ENCODE data around the gene SH2D7.

Gene SH2D7

GRCh38 chr15:78092261-78093041 lies at the start of gene SH2D7:
SH2D7 (plus strand) TSS chr15:78092561; CDS start chr15:78092585, 24 bp downstream.
- no peak for DNase-seq (ENCODE audit: low spot score)

GRCh38 chr15:78044407-78045155 lies 47.8 kb upstream of the SH2D7 start:
- no peak for DNase-seq (ENCODE audit: low spot score)

- no peak for DNase-seq (ENCODE audit: low spot score)
Observed at GRCh38 chr15:78045189-78045588, 47.2 kb upstream of the SH2D7 start.

- DNase-seq (ENCODE audit: low spot score) = no peak
Observed at GRCh38 chr15:78046796-78047341, 45.5 kb upstream of the SH2D7 start.

GRCh38 chr15:78047761-78048627 lies 44.4 kb upstream of the SH2D7 start:
- no peak for DNase-seq (ENCODE audit: low spot score)

GRCh38 chr15:78048628-78048920 lies 43.8 kb upstream of the SH2D7 start:
- DNase-seq (ENCODE audit: low spot score) = no peak

GRCh38 chr15:78049691-78050440 lies 42.5 kb upstream of the SH2D7 start:
- no peak for DNase-seq (ENCODE audit: low spot score)

GRCh38 chr15:78050441-78050809 lies 41.9 kb upstream of the SH2D7 start:
- no peak for DNase-seq (ENCODE audit: low spot score)

GRCh38 chr15:78050826-78051225 lies 41.5 kb upstream of the SH2D7 start:
- no peak for DNase-seq (ENCODE audit: low spot score)

- no peak for DNase-seq (ENCODE audit: low spot score)
Observed at GRCh38 chr15:78051596-78051995, 40.8 kb upstream of the SH2D7 start.

GRCh38 chr15:78052001-78052401 lies 40.4 kb upstream of the SH2D7 start:
- DNase-seq (ENCODE audit: low spot score) = no peak

- no peak for DNase-seq (ENCODE audit: low spot score)
Observed at GRCh38 chr15:78052545-78052944, 39.8 kb upstream of the SH2D7 start.

- no peak for DNase-seq (ENCODE audit: low spot score)
Observed at GRCh38 chr15:78054518-78054917, 37.8 kb upstream of the SH2D7 start.

- no peak for DNase-seq (ENCODE audit: low spot score)
Observed at GRCh38 chr15:78054966-78055365, 37.4 kb upstream of the SH2D7 start.

- peak; percentile 61 for DNase-seq (ENCODE audit: low spot score)
Observed at GRCh38 chr15:78055919-78056713, 36.2 kb upstream of the SH2D7 start.

- DNase-seq (ENCODE audit: low spot score) = no peak
Observed at GRCh38 chr15:78056714-78057269, 35.6 kb upstream of the SH2D7 start.

GRCh38 chr15:78057803-78058202 lies 34.6 kb upstream of the SH2D7 start:
- no peak for DNase-seq (ENCODE audit: low spot score)

- no peak for DNase-seq (ENCODE audit: low spot score)
Observed at GRCh38 chr15:78058401-78058935, 33.9 kb upstream of the SH2D7 start.

GRCh38 chr15:78059110-78059839 lies 33.1 kb upstream of the SH2D7 start:
- DNase-seq (ENCODE audit: low spot score) = no peak

GRCh38 chr15:78060232-78060631 lies 32.1 kb upstream of the SH2D7 start:
- DNase-seq (ENCODE audit: low spot score) = no peak
